GM12892 (cell line): ENCODE data around the gene ABI1.

Experiments used
- POLR2A ChIP-seq: IDR thresholded peaks from 2 replicates; pipeline ENCODE4 v1.6.1; 2011; ENCODE audit warnings: low read depth, low read length, control low read depth
- TAF1 ChIP-seq: IDR thresholded peaks from 2 replicates; pipeline ENCODE4 v1.6.1; 2011; ENCODE audit warnings: low read depth, mild to moderate bottlenecking, control low read depth, low read length, borderline replicate concordance

DNA sequence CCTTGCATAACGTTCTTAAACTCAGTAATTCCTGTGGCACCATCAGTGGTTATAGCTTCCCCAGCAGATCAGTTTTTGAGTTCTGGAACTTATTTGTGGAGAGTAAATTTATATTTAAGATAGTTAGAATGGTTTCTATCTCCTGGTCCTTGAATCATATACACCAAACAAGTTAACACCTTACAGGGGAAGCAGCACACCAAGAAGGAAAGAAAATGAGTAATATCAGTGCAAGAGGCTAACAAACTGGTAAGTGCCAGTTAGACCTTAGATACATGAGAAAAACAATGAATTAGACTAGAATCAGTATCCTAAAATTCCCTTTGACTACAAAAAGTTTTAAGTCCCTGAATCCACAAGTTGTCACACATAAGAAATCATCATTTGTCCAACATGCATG lies 54.2 kb downstream of the ABI1 start:
- TF ChIP-seq POLR2A, result no peak
- TF ChIP-seq TAF1, result no peak
